Karpas-422 (cell line): ENCODE measurements around the gene LIFR. TPM values are rescaled to one million over a fixed set of nuclear protein-coding genes. Genes with fewer than 3 reads are reported as not detected.
"Not testable (repeated sequence)": the region's sequence is repeated elsewhere in the genome, so short reads cannot be mapped to it uniquely, and the experiment has no call there.

Experiments used
- DNase-seq: peaks from one replicate; pipeline ENCODE4 v3.0.0-alpha.2; 2015
- H2AFZ ChIP-seq: fragments of 200-600 bp; sonication (generic); 2 replicates; pipeline ENCODE4 v1.6.1; 2014; ENCODE audit warnings: antibody characterized with exemption, low read length, mixed read lengths
- H3K27ac ChIP-seq: fragments of 200-600 bp; sonication (generic); 2 replicates; pipeline ENCODE4 v1.5.1; 2014; ENCODE audit warnings: mild to moderate bottlenecking, low read length, moderate library complexity
- H3K27me3 ChIP-seq: fragments of 200-600 bp; sonication (generic); 2 replicates; pipeline ENCODE4 v1.6.1; 2014; ENCODE audit warnings: low read length, mixed read lengths
- H3K36me3 ChIP-seq: fragments of 200-600 bp; sonication (generic); 2 replicates; pipeline ENCODE4 v1.6.1; 2014; ENCODE audit warnings: low read length, mixed read lengths; ENCODE audit not compliant: insufficient read depth
- H3K4me1 ChIP-seq: fragments of 200-600 bp; sonication (generic); 2 replicates; pipeline ENCODE4 v1.6.1; 2014; ENCODE audit warnings: mild to moderate bottlenecking, low read length, mixed read lengths
- H3K4me2 ChIP-seq: fragments of 200-600 bp; sonication (generic); 2 replicates; pipeline ENCODE4 v1.6.1; 2014; ENCODE audit warnings: low read length, low read depth, mild to moderate bottlenecking; ENCODE audit not compliant: poor library complexity, severe bottlenecking
- H3K4me3 ChIP-seq: fragments of 200-600 bp; sonication (generic); 2 replicates; pipeline ENCODE4 v1.5.1; 2014; ENCODE audit warnings: mild to moderate bottlenecking, antibody characterized with exemption, low read length, mixed read lengths
- H3K79me2 ChIP-seq: fragments of 200-600 bp; sonication (generic); 2 replicates; pipeline ENCODE4 v1.6.1; 2014; ENCODE audit warnings: mild to moderate bottlenecking, low read length, mixed read lengths
- H3K9ac ChIP-seq: fragments of 200-600 bp; sonication (generic); 2 replicates; pipeline ENCODE4 v1.6.0; 2014; ENCODE audit warnings: low read length
- H3K9me2 ChIP-seq: fragments of 200-600 bp; sonication (generic), shearing (Covaris generic); replicated peaks from 2 replicates; pipeline ENCODE4 v1.6.0; 2014; ENCODE audit warnings: mild to moderate bottlenecking, low read length, moderate library complexity; ENCODE audit not compliant: insufficient read depth
- H3K9me3 ChIP-seq: fragments of 300-700, 200-600 bp; sonication (generic); 2 replicates; pipeline ENCODE4 v1.6.1; 2014; ENCODE audit warnings: low read length, mixed read lengths
- H4K20me1 ChIP-seq: fragments of 200-600 bp; sonication (generic); 2 replicates; pipeline ENCODE4 v1.6.1; 2014; ENCODE audit warnings: mild to moderate bottlenecking, antibody characterized with exemption, low read length, low read depth; ENCODE audit not compliant: insufficient read depth
- total RNA-seq: library from RNA; depleted of rRNA; stranded (reverse); fragments of >200 nt; shearing (Covaris generic); gene quantifications from 2 replicates; pipeline ENCODE4 v1.2.3, GENCODE V29; 2014; ENCODE audit warnings: low replicate concordance

LIFR gene
- total RNA-seq, 1 experiment from 2014 or later, result not detected

DNA sequence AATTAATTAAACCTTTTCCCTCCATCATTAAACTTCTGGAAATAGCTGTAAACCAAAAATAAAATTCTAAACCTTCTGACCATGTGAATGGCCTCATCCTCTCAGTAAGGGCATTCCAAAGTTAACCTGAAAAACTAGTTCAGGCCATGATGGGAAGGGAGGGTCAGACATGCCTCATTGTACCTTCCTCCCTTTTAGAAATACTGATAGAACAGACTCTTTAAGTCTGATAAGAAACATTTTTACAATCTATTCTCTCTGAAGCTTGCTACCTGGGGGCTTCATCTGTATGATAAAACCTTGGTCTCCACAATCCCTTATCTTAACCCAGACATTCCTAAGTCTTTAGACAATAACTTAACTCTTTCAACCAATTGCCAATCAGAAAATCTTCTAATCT is 43.3 kb upstream of the LIFR start:
- H3K27me3 ChIP-seq, H3K79me2 ChIP-seq, H3K9me3 ChIP-seq, DNase-seq, H3K9me2 ChIP-seq, H3K36me3 ChIP-seq, H3K27ac ChIP-seq, H3K4me1 ChIP-seq, H4K20me1 ChIP-seq, H2AFZ ChIP-seq, H3K4me3 ChIP-seq, H3K4me2 ChIP-seq, H3K9ac ChIP-seq: not testable (repeated sequence)

DNA sequence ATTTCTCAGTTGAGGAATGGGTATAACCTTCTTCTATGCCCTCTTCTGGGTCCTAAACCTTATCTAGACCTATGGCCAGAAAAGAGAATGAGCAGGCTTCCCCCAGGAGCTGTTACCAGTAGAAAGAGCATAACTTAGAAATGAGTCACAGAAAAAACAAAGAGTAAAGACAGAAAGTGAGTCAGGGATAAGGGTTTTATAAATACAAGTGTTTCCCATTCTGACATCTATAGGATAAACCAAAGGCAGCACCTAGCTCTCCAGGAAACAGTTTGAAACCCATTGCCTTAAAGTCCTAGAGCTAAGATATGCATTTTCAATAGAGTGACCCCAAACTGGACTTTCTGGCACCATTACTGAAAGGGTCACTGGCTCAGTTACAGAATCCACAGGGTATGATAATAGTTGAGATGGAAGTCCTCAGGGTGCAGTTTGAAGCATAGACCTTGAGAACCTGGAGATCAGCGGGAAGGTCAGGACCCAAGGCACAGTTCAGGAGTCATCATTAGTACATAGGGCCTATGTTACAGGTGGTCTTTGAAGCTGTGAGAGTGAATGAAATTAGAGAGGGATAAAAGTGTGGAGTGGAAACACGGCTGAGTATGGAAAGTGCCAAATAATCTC is 42.7 kb upstream of the LIFR start:
- Histone ChIP-seq H3K4me1 (no peaks in the 10 kb centered on the region), H3K4me2 (no peak overlapping the region), H3K27me3 (no peaks in the 10 kb centered on the region), H3K36me3 (no peaks in the 10 kb centered on the region), H4K20me1 (no peaks in the 10 kb centered on the region), H2AFZ (no peak overlapping the region), H3K27ac (no peak overlapping the region), H3K4me3 (no peak overlapping the region), H3K9me2 (no peaks in the 10 kb centered on the region), H3K9ac (no peak overlapping the region), H3K9me3 (no peaks in the 10 kb centered on the region), H3K79me2 (no peaks in the 10 kb centered on the region)
- no peak for DNase-seq

GRCh38 chr5:38598296-38598993 is 42.0 kb upstream of the LIFR start:
- Histone ChIP-seq H3K4me3 (no peak overlapping the region), H3K9ac (no peak overlapping the region), H3K79me2 (no peaks in the 10 kb centered on the region), H3K9me3 (no peaks in the 10 kb centered on the region), H3K9me2 (no peaks in the 10 kb centered on the region), H3K27ac (no peak overlapping the region), H2AFZ (no peak overlapping the region), H3K4me2 (no peak overlapping the region), H3K4me1 (no peaks in the 10 kb centered on the region), H3K36me3 (no peaks in the 10 kb centered on the region), H4K20me1 (no peaks in the 10 kb centered on the region), H3K27me3 (no peaks in the 10 kb centered on the region)
- DNase-seq, result no peak

- no peaks in the 10 kb centered on the region for H4K20me1 ChIP-seq
- no peak overlapping the region for H2AFZ ChIP-seq
- H3K27ac ChIP-seq, result no peak overlapping the region
- DNase-seq, result no peak
- H3K4me2 ChIP-seq, result no peak overlapping the region
- H3K4me3 ChIP-seq, result no peak overlapping the region
- H3K9me3 ChIP-seq, result no peaks in the 10 kb centered on the region
- no peaks in the 10 kb centered on the region for H3K27me3 ChIP-seq
- no peaks in the 10 kb centered on the region for H3K4me1 ChIP-seq
- H3K79me2 ChIP-seq, result no peaks in the 10 kb centered on the region
- no peak overlapping the region for H3K9ac ChIP-seq
- H3K36me3 ChIP-seq, result no peaks in the 10 kb centered on the region
- H3K9me2 ChIP-seq, result no peaks in the 10 kb centered on the region
Observed at GRCh38 chr5:38596981-38597380, 40.5 kb upstream of the LIFR start.

DNA sequence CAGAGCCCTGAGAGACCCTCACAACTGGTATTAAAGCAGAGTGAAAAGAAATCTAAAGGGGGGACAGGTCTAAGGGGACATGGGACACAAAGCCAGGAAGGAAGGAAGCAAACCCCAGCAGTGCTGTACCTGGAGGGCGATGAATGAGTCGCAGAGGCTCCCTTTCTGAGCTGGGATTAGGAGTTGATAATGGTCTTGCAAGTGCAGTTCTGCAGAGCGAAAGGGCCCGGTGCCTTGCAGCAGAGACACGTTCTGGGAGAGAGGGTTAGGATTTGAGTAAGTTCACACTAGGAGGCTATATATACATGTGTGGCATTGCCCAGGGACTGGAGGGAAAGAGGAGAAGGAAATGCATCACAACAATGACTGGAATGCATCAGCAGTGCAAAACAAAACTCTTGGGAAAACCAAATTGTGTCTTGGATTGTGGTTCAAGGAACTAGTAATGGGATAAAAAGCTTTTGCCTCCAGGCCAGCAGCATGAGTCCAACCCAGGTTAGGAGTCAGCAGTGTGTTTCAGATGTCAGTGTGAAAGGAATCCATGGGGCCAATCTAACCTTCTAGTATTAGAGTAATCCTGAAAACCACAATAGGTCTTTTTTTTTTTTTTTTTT is 38.8 kb upstream of the LIFR start:
- H3K9me2 ChIP-seq, result no peaks in the 10 kb centered on the region
- H3K4me2 ChIP-seq, result no peak overlapping the region
- no peak overlapping the region for H3K27ac ChIP-seq
- no peak overlapping the region for H3K9ac ChIP-seq
- no peaks in the 10 kb centered on the region for H3K9me3 ChIP-seq
- H3K36me3 ChIP-seq, result no peaks in the 10 kb centered on the region
- H3K27me3 ChIP-seq, result no peaks in the 10 kb centered on the region
- peaks cover 7% of the 10 kb centered on the region for H3K4me1 ChIP-seq
- no peak overlapping the region for H2AFZ ChIP-seq
- no peak overlapping the region for H3K4me3 ChIP-seq
- no peaks in the 10 kb centered on the region for H3K79me2 ChIP-seq
- H4K20me1 ChIP-seq, result no peaks in the 10 kb centered on the region
- no peak for DNase-seq

DNA sequence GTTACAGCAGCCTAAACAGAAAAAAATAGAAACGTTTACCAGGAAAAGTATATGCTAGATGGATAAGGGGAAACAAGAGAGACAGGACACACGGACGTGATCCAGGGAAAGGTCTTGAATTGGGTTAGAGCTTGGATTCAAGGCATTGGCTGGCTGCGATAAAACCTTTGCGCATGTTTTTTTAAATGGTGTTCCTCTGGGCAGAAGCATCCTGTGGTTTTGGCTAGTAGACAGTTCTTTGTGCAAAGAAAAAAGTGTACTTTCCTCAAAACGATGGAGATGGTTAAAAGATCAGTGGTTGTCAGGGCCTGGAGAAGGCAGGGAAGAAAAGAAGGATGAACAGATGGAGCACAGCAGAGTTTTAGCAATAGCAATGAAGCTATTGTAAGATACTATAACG is 37.5 kb upstream of the LIFR start:
- H3K4me3 ChIP-seq, result no peak overlapping the region
- H3K9me2 ChIP-seq, result no peaks in the 10 kb centered on the region
- no peaks in the 10 kb centered on the region for H3K9me3 ChIP-seq
- no peak for DNase-seq
- no peaks in the 10 kb centered on the region for H3K27me3 ChIP-seq
- no peak overlapping the region for H2AFZ ChIP-seq
- H4K20me1 ChIP-seq, result no peaks in the 10 kb centered on the region
- no peaks in the 10 kb centered on the region for H3K79me2 ChIP-seq
- H3K4me1 ChIP-seq, result peaks cover 17% of the 10 kb centered on the region
- H3K27ac ChIP-seq, result no peak overlapping the region
- no peak overlapping the region for H3K9ac ChIP-seq
- no peaks in the 10 kb centered on the region for H3K36me3 ChIP-seq
- no peak overlapping the region for H3K4me2 ChIP-seq

GRCh38 chr5:38591523-38591849 is 35.0 kb upstream of the LIFR start:
- H3K79me2 ChIP-seq, result no peaks in the 10 kb centered on the region
- no peak for DNase-seq
- no peaks in the 10 kb centered on the region for H3K9me2 ChIP-seq
- H3K9me3 ChIP-seq, result no peaks in the 10 kb centered on the region
- H3K27ac ChIP-seq, result no peak overlapping the region
- no peak overlapping the region for H3K4me2 ChIP-seq
- no peaks in the 10 kb centered on the region for H3K36me3 ChIP-seq
- H2AFZ ChIP-seq, result no peak overlapping the region
- no peaks in the 10 kb centered on the region for H4K20me1 ChIP-seq
- no peak overlapping the region for H3K4me3 ChIP-seq
- H3K9ac ChIP-seq, result no peak overlapping the region
- no peaks in the 10 kb centered on the region for H3K27me3 ChIP-seq
- H3K4me1 ChIP-seq, result peaks cover 17% of the 10 kb centered on the region

- no peak overlapping the region for H3K27ac ChIP-seq
- H3K4me2 ChIP-seq, result no peak overlapping the region
- no peaks in the 10 kb centered on the region for H3K36me3 ChIP-seq
- H3K79me2 ChIP-seq, result no peaks in the 10 kb centered on the region
- no peak overlapping the region for H3K9ac ChIP-seq
- no peak for DNase-seq
- H3K4me3 ChIP-seq, result no peak overlapping the region
- peaks cover 17% of the 10 kb centered on the region for H3K4me1 ChIP-seq
- H3K27me3 ChIP-seq, result no peaks in the 10 kb centered on the region
- no peaks in the 10 kb centered on the region for H4K20me1 ChIP-seq
- H3K9me3 ChIP-seq, result no peaks in the 10 kb centered on the region
- no peak overlapping the region for H2AFZ ChIP-seq
- no peaks in the 10 kb centered on the region for H3K9me2 ChIP-seq
Observed at GRCh38 chr5:38590838-38591522, 34.5 kb upstream of the LIFR start.
